Karpas-422 (cell line): Measurements from ENCODE around the gene POFUT2. TPM values are rescaled to one million over a fixed set of nuclear protein-coding genes. Genes with fewer than 3 reads are reported as not detected.

ENCODE experiments used
- DNase-seq: peaks from one replicate; pipeline ENCODE4 v3.0.0-alpha.2; 2015
- H2AFZ ChIP-seq: fragments of 200-600 bp; sonication (generic); 2 replicates; pipeline ENCODE4 v1.6.1; 2014; ENCODE audit warnings: antibody characterized with exemption, low read length, mixed read lengths
- H3K27ac ChIP-seq: fragments of 200-600 bp; sonication (generic); 2 replicates; pipeline ENCODE4 v1.5.1; 2014; ENCODE audit warnings: mild to moderate bottlenecking, low read length, moderate library complexity
- H3K27me3 ChIP-seq: fragments of 200-600 bp; sonication (generic); 2 replicates; pipeline ENCODE4 v1.6.1; 2014; ENCODE audit warnings: low read length, mixed read lengths
- H3K36me3 ChIP-seq: fragments of 200-600 bp; sonication (generic); 2 replicates; pipeline ENCODE4 v1.6.1; 2014; ENCODE audit warnings: low read length, mixed read lengths; ENCODE audit not compliant: insufficient read depth
- H3K4me1 ChIP-seq: fragments of 200-600 bp; sonication (generic); 2 replicates; pipeline ENCODE4 v1.6.1; 2014; ENCODE audit warnings: mild to moderate bottlenecking, low read length, mixed read lengths
- H3K4me2 ChIP-seq: fragments of 200-600 bp; sonication (generic); 2 replicates; pipeline ENCODE4 v1.6.1; 2014; ENCODE audit warnings: low read length, low read depth, mild to moderate bottlenecking; ENCODE audit not compliant: poor library complexity, severe bottlenecking
- H3K4me3 ChIP-seq: fragments of 200-600 bp; sonication (generic); 2 replicates; pipeline ENCODE4 v1.5.1; 2014; ENCODE audit warnings: mild to moderate bottlenecking, antibody characterized with exemption, low read length, mixed read lengths
- H3K79me2 ChIP-seq: fragments of 200-600 bp; sonication (generic); 2 replicates; pipeline ENCODE4 v1.6.1; 2014; ENCODE audit warnings: mild to moderate bottlenecking, low read length, mixed read lengths
- H3K9ac ChIP-seq: fragments of 200-600 bp; sonication (generic); 2 replicates; pipeline ENCODE4 v1.6.0; 2014; ENCODE audit warnings: low read length
- H3K9me2 ChIP-seq: fragments of 200-600 bp; sonication (generic), shearing (Covaris generic); replicated peaks from 2 replicates; pipeline ENCODE4 v1.6.0; 2014; ENCODE audit warnings: mild to moderate bottlenecking, low read length, moderate library complexity; ENCODE audit not compliant: insufficient read depth
- H3K9me3 ChIP-seq: fragments of 300-700, 200-600 bp; sonication (generic); 2 replicates; pipeline ENCODE4 v1.6.1; 2014; ENCODE audit warnings: low read length, mixed read lengths
- H4K20me1 ChIP-seq: fragments of 200-600 bp; sonication (generic); 2 replicates; pipeline ENCODE4 v1.6.1; 2014; ENCODE audit warnings: mild to moderate bottlenecking, antibody characterized with exemption, low read length, low read depth; ENCODE audit not compliant: insufficient read depth
- total RNA-seq: library from RNA; depleted of rRNA; stranded (reverse); fragments of >200 nt; shearing (Covaris generic); gene quantifications from 2 replicates; pipeline ENCODE4 v1.2.3, GENCODE V29; 2014; ENCODE audit warnings: low replicate concordance

POFUT2 gene
- total RNA-seq, 1 experiment from 2014 or later = 10.5 TPM

DNA sequence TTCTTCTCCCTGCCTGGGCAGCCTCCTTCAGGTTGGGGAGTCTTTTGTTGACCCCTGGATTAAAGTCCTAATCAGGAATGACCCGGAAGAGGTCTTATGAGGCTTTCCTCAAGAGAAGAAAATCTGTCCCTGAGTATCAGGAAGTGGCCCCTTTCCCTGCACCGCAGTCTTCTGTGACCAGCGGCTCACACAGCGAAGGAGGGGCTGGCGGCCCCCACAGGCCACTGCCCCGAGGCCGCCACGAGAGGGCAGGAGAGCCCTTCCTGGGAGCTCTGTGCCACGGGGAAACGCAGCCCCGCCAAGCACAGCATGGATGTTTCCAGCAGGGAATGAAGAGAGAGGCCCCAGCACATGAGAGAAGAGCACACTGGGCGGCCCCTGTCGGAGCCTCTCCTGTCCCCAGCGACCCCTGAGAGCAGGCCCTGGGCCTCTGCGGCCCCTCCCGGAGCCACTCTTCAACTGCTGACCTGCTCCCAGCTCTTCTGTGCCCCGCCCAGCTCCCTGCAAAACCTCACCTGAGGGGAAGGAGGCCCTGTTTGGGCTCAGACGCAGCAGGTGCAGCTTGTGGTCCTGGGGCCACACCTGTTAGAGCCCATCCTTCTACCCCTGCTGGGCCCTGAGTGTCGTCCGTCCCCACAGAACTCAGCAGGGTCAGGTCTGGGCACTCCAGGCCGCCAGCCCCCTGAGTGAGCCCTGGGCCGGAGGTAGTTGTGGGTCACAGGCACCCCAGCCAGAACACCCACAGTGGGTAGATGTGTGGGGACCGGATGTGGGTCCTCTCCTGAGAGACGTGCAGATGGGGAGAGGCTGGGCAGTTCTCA, 4.9 kb upstream of the POFUT2 start:
- peaks cover under 1% of the 10 kb centered on the region; the same call in 1 of the 2 replicates for H3K79me2 ChIP-seq
- no peak overlapping the region for H3K27ac ChIP-seq
- H3K4me3 ChIP-seq = no peak overlapping the region
- no peaks in the 10 kb centered on the region for H3K27me3 ChIP-seq
- no peaks in the 10 kb centered on the region for H3K36me3 ChIP-seq
- H3K9me3 ChIP-seq = no peaks in the 10 kb centered on the region
- no peak overlapping the region for H3K4me2 ChIP-seq
- no peak overlapping the region for H3K9ac ChIP-seq
- H2AFZ ChIP-seq = no peak overlapping the region
- H4K20me1 ChIP-seq = no peaks in the 10 kb centered on the region
- peaks cover 4% of the 10 kb centered on the region; the same call in 1 of the 2 replicates for H3K4me1 ChIP-seq
- peak; percentile 82 for DNase-seq
- no peaks in the 10 kb centered on the region for H3K9me2 ChIP-seq

DNA sequence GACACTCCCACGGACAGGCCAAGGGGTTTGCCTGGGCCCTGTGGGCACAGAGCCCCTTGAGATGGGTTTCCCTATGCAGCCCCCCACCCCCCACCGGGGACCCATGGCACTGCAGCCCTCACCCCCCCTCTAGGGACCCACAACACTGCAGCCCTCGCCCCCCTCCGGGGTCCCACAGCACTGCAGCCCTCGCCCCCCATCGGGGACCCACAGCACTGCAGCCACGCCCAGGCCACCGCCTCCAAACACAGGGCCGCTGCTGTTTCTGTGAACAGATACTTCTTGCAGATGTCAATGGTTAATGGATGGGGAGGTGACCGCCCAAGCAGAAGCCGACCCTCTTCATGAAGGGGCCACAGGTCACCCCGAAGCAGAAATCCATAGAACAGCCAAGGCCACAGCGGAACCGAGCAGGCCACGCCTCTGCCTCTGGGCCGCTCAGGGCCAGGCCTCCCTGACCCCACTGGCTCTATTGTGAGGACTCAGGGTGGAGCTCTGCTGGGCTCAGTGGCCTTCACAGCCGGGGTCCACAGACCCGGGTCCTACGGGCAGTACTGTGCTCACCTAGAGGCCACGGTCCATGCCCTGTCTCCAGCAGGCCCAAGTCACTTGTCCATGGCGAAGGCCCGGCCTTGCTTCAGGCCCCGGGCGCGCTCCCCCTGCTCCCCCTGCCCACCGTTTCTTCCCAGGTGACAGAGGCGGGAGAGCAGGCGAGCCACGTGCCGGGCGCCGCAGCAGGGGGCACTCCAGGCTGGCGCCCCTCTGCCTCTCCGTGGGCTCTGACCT, 4.1 kb upstream of the POFUT2 start:
- H3K36me3 ChIP-seq = no peaks in the 10 kb centered on the region
- H3K9ac ChIP-seq = no peak overlapping the region
- H3K27ac ChIP-seq = no peak overlapping the region
- H3K4me2 ChIP-seq = no peak overlapping the region
- no peaks in the 10 kb centered on the region for H3K9me2 ChIP-seq
- no peaks in the 10 kb centered on the region for H3K27me3 ChIP-seq
- H3K4me1 ChIP-seq = peaks cover 5% of the 10 kb centered on the region
- peaks cover 3% of the 10 kb centered on the region for H3K79me2 ChIP-seq
- no peaks in the 10 kb centered on the region for H4K20me1 ChIP-seq
- H3K4me3 ChIP-seq = no peak overlapping the region
- no peak overlapping the region for H2AFZ ChIP-seq
- DNase-seq = no peak
- no peaks in the 10 kb centered on the region for H3K9me3 ChIP-seq

DNA sequence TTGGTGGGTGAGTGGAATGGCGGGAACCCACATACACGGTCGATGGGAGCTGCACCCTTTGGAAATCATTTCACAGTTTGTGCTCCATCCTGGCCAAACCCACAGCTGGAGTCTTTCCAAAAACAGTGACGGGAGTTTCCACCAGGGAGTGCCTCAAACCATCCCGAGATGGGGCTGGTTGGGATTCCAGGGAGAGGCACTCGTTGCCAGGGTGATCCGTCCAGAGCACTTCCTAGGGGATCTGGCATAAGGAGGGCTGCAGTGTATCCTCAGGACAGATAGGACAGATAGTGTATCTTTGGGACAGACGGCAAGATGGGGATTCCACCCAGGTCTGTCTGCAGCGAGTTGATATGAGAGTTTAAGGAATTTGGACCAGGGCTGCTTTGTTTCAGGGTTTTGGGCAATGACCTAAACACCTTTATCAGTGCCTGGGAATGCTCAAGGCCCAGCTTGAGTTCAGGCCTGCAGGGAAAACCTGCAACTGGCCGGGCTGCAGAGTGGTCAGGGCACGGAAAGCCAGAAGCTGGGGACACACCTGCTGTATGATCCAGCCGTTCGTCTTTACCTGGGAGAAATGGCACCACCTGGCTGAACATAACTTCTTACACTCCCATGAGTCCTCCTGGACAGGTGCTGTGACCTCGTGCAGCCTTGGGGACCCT, 3.4 kb upstream of the POFUT2 start:
- Histone ChIP-seq H3K4me1 (peaks cover 8% of the 10 kb centered on the region), H3K9me3 (no peaks in the 10 kb centered on the region), H2AFZ (no peak overlapping the region), H3K9ac (no peak overlapping the region), H3K36me3 (no peaks in the 10 kb centered on the region), H3K4me3 (no peak overlapping the region), H3K4me2 (no peak overlapping the region), H3K9me2 (no peaks in the 10 kb centered on the region), H3K79me2 (peaks cover 9% of the 10 kb centered on the region), H3K27me3 (no peaks in the 10 kb centered on the region), H3K27ac (no peak overlapping the region), H4K20me1 (no peaks in the 10 kb centered on the region)
- DNase-seq = no peak

DNA sequence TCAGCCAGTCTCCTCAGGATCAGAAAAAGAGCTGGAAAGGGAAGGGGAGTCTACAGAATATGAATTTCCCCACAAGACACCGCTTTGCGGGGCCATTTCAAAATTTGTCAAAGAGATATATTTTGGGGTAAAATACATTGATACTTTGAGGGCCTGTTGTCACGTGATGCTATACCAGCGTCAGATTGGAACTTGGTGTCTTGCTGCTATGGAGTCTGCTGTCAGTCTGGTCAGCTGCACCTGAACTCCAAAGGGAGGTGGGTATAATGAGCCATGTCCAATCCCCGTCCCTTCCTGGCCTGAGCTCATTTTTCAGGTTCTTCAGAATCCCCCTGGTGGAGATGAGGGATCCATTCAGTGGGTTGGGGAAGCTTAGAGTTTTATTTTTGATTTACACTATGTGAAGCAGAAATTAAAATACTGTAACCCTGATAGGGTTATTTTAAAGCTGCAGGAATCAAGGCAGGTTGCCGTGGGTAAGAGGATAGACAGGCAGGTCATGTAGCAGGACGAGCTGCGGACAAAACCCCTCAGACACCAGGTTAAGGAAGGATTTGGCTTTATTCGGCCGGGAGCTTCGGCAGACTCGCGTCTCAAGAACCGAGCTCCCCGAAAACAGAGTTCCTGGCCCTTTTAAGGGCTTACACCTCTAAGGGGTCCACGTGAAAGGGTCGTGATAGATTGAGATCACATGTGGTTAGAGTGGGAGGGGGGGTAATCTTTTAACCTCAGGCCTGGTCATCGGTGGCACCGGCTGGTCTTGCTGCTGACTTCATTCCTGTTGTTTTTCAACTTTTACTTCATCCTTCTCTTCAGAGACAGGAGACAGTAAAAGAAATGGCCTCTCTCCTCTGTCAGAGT, 2.2 kb upstream of the POFUT2 start:
- no peaks in the 10 kb centered on the region for H3K9me2 ChIP-seq
- no peaks in the 10 kb centered on the region for H3K9me3 ChIP-seq
- H3K27ac ChIP-seq = no peak overlapping the region
- no peaks in the 10 kb centered on the region for H3K27me3 ChIP-seq
- no peaks in the 10 kb centered on the region for H4K20me1 ChIP-seq
- no peaks in the 10 kb centered on the region for H3K36me3 ChIP-seq
- peaks cover 8% of the 10 kb centered on the region for H3K4me1 ChIP-seq
- H3K79me2 ChIP-seq = peaks cover 9% of the 10 kb centered on the region
- H3K4me3 ChIP-seq = no peak overlapping the region
- H3K9ac ChIP-seq = no peak overlapping the region
- no peak for DNase-seq
- no peak overlapping the region for H3K4me2 ChIP-seq
- H2AFZ ChIP-seq = no peak overlapping the region

DNA sequence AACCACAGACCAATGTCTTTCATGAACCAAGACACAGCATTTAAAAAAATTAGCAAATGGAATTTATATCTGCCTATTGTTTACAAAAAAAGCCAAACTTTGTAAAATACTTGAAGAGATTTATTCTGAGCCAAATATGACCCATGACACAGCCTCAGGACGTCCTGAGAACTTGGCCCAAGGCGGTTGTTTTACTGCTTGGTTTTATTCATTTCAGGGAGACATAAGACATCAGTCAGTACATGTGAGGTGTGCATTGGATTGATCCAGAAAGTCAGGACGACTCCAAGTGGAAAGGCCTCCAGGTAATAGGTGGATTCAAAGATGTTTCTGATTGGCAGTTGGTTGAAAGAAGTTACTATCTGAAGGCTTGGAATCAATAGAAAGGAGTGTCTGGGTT, 1.4 kb upstream of the POFUT2 start:
- no peaks in the 10 kb centered on the region for H3K36me3 ChIP-seq
- H4K20me1 ChIP-seq = no peaks in the 10 kb centered on the region
- no peak overlapping the region for H3K9ac ChIP-seq
- H3K4me2 ChIP-seq = no peak overlapping the region
- H2AFZ ChIP-seq = no peak overlapping the region
- H3K9me3 ChIP-seq = no peaks in the 10 kb centered on the region
- H3K27me3 ChIP-seq = no peaks in the 10 kb centered on the region
- no peak overlapping the region for H3K4me3 ChIP-seq
- no peak overlapping the region for H3K27ac ChIP-seq
- no peaks in the 10 kb centered on the region for H3K9me2 ChIP-seq
- no peak for DNase-seq
- peaks cover 8% of the 10 kb centered on the region for H3K4me1 ChIP-seq
- peaks cover 9% of the 10 kb centered on the region for H3K79me2 ChIP-seq

DNA sequence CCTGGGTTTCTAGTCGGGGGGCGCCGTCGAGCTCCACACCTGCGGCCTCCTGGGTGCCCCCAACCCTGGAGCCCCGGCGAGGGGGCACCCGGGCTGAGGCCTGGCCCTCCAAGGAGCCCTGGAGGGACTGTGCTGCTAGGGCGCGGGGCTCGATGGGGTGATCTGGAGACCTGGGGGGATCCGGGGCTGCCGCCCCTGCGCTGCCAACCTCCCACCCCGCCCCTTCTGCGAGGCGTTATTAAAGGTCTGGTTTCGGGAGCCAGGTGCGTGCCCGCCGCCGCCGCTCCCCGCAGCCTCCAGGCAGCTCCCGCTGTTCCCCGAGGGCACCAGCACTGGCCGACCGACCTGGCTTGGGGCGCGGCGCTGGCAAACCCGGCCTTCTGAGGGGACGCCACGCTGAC, 746 bp upstream of the POFUT2 start:
- DNase-seq = no peak
- Histone ChIP-seq H3K79me2 (peaks cover 9% of the 10 kb centered on the region), H3K4me2 (peak overlapping the region; percentile 66), H3K9ac (peak overlapping the region; percentile 84), H4K20me1 (no peaks in the 10 kb centered on the region), H3K36me3 (no peaks in the 10 kb centered on the region), H2AFZ (no peak overlapping the region), H3K9me3 (no peaks in the 10 kb centered on the region), H3K27ac (no peak overlapping the region), H3K4me3 (peak overlapping the region; percentile 90), H3K27me3 (no peaks in the 10 kb centered on the region), H3K9me2 (no peaks in the 10 kb centered on the region), H3K4me1 (peaks cover 8% of the 10 kb centered on the region)

DNA sequence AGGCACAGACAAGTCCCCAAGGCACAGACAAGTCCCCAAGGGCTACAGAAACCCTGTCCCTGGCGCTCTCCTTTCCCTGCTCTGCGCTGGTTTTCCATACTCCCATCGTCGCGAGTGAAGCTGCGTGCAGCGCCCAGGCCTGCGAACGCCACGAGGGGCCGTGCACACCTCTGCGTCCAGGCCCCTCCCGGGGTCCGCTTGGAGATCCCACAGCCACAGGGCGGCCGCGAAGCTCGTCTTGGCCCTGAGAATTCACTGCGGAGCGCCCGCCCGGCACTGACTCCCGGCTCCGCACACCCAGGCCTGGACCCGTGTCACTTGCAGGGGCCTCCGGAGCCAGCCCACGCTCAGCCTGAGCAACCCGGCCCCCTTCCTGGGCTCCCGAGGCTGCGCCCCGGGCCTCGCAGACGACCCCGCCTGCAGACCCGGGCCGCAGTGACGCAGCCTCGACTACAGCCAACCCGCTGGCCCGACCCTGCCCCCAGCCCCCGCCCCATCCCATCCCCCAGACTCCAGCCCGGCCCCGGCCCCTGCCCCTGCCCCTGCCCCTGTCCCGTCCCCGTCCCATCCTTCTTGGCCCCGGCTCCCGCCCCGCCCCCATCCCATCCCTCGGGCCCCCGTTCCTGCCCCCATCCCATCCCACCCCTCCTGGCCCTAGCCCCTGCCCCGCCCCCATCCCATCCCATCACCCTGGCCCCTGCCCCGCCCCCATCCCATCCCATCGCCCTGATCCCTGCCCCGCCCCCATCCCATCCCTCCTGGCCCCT, 841 bp downstream of the POFUT2 start:
- Histone ChIP-seq H3K9me3 (no peaks in the 10 kb centered on the region), H3K27me3 (no peaks in the 10 kb centered on the region), H3K9ac (peak overlapping the region; percentile 85), H2AFZ (no peak overlapping the region), H3K27ac (no peak overlapping the region), H3K36me3 (no peaks in the 10 kb centered on the region), H3K79me2 (peaks cover 9% of the 10 kb centered on the region), H3K9me2 (no peaks in the 10 kb centered on the region), H3K4me1 (peaks cover 8% of the 10 kb centered on the region), H3K4me3 (peak overlapping the region; percentile 90; the same call in 1 of the 2 replicates), H4K20me1 (no peaks in the 10 kb centered on the region; the same call in 1 of the 2 replicates), H3K4me2 (peak overlapping the region; percentile 71)
- DNase-seq = no peak
